GM12878 (cell line): ENCODE measurements around the gene ASMTL.
"Not testable (repeated sequence)": the region's sequence is repeated elsewhere in the genome, so short reads cannot be mapped to it uniquely, and the experiment has no call there.

Source experiments
- CTCF ChIP-seq, 3 experiments: IDR thresholded peaks in 2 of 3; conservative IDR thresholded peaks in 1 of 3; 2 replicates each; pipeline ENCODE4 v1.5.1; 2011; ENCODE audit warnings: low read depth in 3 of 3, low read length in 3 of 3, mild to moderate bottlenecking in 3 of 3, control low read depth in 2 of 3, moderate library complexity in 2 of 3, inconsistent platforms in 1 of 3, mixed read lengths in 1 of 3; ENCODE audit not compliant: control insufficient read depth in 2 of 3, insufficient read depth in 1 of 3; ENCODE audit errors: extremely low read depth in 1 of 3
- E2F4 ChIP-seq: IDR thresholded peaks from 2 replicates; pipeline ENCODE4 v1.6.1; 2012; ENCODE audit warnings: low read depth, low read length, improper control_type of control experiment
- FOS ChIP-seq: IDR thresholded peaks from 3 replicates; pipeline ENCODE4 v1.6.1; 2011; ENCODE audit warnings: borderline replicate concordance; ENCODE audit not compliant: insufficient read length; ENCODE audit errors: extremely low read depth
- HCFC1 ChIP-seq: fragments of 150-350 bp; IDR thresholded peaks from 2 replicates; pipeline ENCODE4 v1.6.1; 2014; ENCODE audit warnings: low read length
- NFIC ChIP-seq: IDR thresholded peaks from 2 replicates; pipeline ENCODE4 v1.6.1; 2012; ENCODE audit warnings: low read depth, mild to moderate bottlenecking, inconsistent platforms, low read length, moderate library complexity
- NFYB ChIP-seq: IDR thresholded peaks from 2 replicates; pipeline ENCODE4 v1.6.1; 2011; ENCODE audit warnings: low read depth, mild to moderate bottlenecking, low read length, improper control_type of control experiment, moderate library complexity; ENCODE audit not compliant: insufficient read depth
- POLR2A ChIP-seq: IDR thresholded peaks from 2 replicates; pipeline ENCODE4 v1.6.1; 2011; ENCODE audit warnings: low read depth, mild to moderate bottlenecking, low read length
- REST ChIP-seq: IDR thresholded peaks from 2 replicates; pipeline ENCODE4 v1.6.1; 2012; ENCODE audit warnings: mild to moderate bottlenecking, low read depth, low read length
- SIN3A ChIP-seq: IDR thresholded peaks from 2 replicates; pipeline ENCODE4 v1.6.1; 2012; ENCODE audit warnings: low read depth, low read length, improper control_type of control experiment

- not testable (repeated sequence) for TF ChIP-seq CTCF (IDR thresholded peaks at IDR 0.05 in 2 of 3, conservative IDR thresholded peaks at IDR 0.05 in 1 of 3; ENCODE audit: control insufficient read depth in 2 of 3, extremely low read depth in 1 of 3, insufficient read depth in 1 of 3, low read depth in 3 of 3, low read length in 3 of 3); HCFC1; NFIC; E2F4; REST; FOS; SIN3A; POLR2A; NFYB
Observed at GRCh38 chrX:1490723-1491122, 38.0 kb upstream of the ASMTL start.
